ENCODE measurements around the gene RABGAP1L. TPM values are rescaled to one million over a fixed set of nuclear protein-coding genes. Genes with fewer than 3 reads are reported as not detected.
"Not testable (repeated sequence)": the region's sequence is repeated elsewhere in the genome, so short reads cannot be mapped to it uniquely, and the experiment has no call there.

RABGAP1L gene
- total RNA-seq, 2 donors from 2014 or later = 51.4 to 124 TPM

- no peaks in the 10 kb centered on the region for H3K36me3 ChIP-seq (replicated peaks in 1 of 2; ENCODE audit: insufficient read depth in 1 of 2, low read depth in 2 of 2)
- DNase-seq (no peak), ATAC-seq (no peak)
- intact Hi-C loops (cut with DNase I) = no loop called here
- TF ChIP-seq, protein P1, sequence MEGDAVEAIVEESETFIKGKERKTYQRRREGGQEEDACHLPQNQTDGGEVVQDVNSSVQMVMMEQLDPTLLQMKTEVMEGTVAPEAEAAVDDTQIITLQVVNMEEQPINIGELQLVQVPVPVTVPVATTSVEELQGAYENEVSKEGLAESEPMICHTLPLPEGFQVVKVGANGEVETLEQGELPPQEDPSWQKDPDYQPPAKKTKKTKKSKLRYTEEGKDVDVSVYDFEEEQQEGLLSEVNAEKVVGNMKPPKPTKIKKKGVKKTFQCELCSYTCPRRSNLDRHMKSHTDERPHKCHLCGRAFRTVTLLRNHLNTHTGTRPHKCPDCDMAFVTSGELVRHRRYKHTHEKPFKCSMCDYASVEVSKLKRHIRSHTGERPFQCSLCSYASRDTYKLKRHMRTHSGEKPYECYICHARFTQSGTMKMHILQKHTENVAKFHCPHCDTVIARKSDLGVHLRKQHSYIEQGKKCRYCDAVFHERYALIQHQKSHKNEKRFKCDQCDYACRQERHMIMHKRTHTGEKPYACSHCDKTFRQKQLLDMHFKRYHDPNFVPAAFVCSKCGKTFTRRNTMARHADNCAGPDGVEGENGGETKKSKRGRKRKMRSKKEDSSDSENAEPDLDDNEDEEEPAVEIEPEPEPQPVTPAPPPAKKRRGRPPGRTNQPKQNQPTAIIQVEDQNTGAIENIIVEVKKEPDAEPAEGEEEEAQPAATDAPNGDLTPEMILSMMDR (IDR thresholded peaks at IDR 0.05) = no peak
- no peak for TF ChIP-seq POLR2A (IDR thresholded peaks at IDR 0.05)
- H3K4me1 ChIP-seq = no peaks in the 10 kb centered on the region
- H3K27ac ChIP-seq = no peak overlapping the region
- 93 to 95% methylated on average over 1 of the region's 1 CpG for WGBS, 2 donors
- H3K9me3 ChIP-seq = no peaks in the 10 kb centered on the region
- H3K4me3 ChIP-seq = no peak overlapping the region
- H3K27me3 ChIP-seq = no peaks in the 10 kb centered on the region
Measured at GRCh38 chr1:174556392-174556791, 397.1 kb downstream of the RABGAP1L start.

GRCh38 chr1:174568551-174568950 is 409.2 kb downstream of the RABGAP1L start:
- TF ChIP-seq, protein P1 (IDR thresholded peaks at IDR 0.05) = no peak
- no peak for TF ChIP-seq POLR2A (IDR thresholded peaks at IDR 0.05)
- H3K36me3 ChIP-seq (replicated peaks in 1 of 2; ENCODE audit: insufficient read depth in 1 of 2, low read depth in 2 of 2) = no peaks in the 10 kb centered on the region

DNA sequence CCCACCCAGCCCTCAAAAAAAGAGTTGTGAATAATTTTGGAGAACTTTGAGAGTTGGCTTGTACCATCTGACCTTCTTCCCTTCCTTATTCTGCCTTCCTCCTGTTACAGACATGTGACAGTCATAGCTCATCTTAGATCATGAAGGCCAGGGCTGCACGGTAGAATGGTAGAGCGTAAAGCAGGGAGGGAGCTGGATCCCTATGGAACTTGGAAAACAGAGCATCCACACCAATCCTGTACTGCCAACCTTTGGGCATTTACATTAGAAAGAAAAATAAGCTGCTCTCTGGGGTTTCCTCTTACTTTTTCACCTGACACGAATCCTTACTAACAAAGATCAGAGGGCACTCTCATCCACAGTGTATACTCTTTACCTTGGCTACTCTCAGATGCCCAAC is 409.9 kb downstream of the RABGAP1L start:
- H3K27ac ChIP-seq = no peak overlapping the region
- no peaks in the 10 kb centered on the region for H3K9me3 ChIP-seq
- H3K36me3 ChIP-seq (replicated peaks in 1 of 2; ENCODE audit: insufficient read depth in 1 of 2, low read depth in 2 of 2) = no peaks in the 10 kb centered on the region
- H3K4me1 ChIP-seq = no peaks in the 10 kb centered on the region
- DNase-seq = no peak
- WGBS, 2 donors = 90 to 98% methylated on average over 3 of the region's 3 CpGs
- TF ChIP-seq, protein P1 (IDR thresholded peaks at IDR 0.05) = no peak
- TF ChIP-seq POLR2A (IDR thresholded peaks at IDR 0.05) = no peak
- no peak for ATAC-seq
- H3K27me3 ChIP-seq = no peaks in the 10 kb centered on the region
- no peak overlapping the region for H3K4me3 ChIP-seq
- intact Hi-C loops (cut with DNase I) = no loop called here

More at GRCh38 chr1:174568551-174568950, 409.2 kb downstream of the RABGAP1L start:
- H3K4me3 ChIP-seq = no peak overlapping the region
- no peak for ATAC-seq
- no peaks in the 10 kb centered on the region for H3K27me3 ChIP-seq
- H3K4me1 ChIP-seq = no peaks in the 10 kb centered on the region
- intact Hi-C loops (cut with DNase I) = no loop called here
- no peak overlapping the region for H3K27ac ChIP-seq
- H3K9me3 ChIP-seq = no peaks in the 10 kb centered on the region
- no peak for DNase-seq

DNA sequence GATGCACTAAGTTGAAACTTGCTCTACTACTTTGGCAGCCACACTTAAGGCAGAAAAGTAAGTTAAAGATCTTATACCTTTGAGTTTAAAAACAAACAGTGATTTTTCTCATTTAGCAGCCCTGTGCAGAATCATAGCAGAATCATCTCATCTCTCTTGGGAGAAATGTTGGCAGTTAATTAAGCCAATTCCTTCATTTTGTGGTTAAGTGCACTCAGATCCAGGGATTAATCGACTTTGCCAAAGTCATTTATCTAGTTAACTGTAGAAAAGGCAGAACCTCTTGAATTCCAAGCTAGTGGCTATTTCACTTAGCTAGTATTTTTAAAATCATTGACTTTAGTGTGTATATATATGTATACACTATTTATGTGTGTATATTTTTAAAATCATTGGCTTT is 413.5 kb downstream of the RABGAP1L start:
- Histone ChIP-seq H3K36me3 (replicated peaks in 1 of 2; ENCODE audit: insufficient read depth in 1 of 2, low read depth in 2 of 2) (no peaks in the 10 kb centered on the region), H3K27ac (no peak overlapping the region), H3K27me3 (no peaks in the 10 kb centered on the region), H3K9me3 (peaks cover 0 to 12% (median 2%) of the 10 kb centered on the region in 3 donors), H3K4me3 (no peak overlapping the region), H3K4me1 (no peaks in the 10 kb centered on the region)
- ATAC-seq (no peak), DNase-seq (no peak)
- intact Hi-C loops (cut with DNase I) = no loop called here
- 75 to 85% methylated on average over 1 of the region's 1 CpG for WGBS, 2 donors
- TF ChIP-seq POLR2A (IDR thresholded peaks at IDR 0.05) = no peak
- TF ChIP-seq, protein P1 (IDR thresholded peaks at IDR 0.05) = no peak

GRCh38 chr1:174576120-174576519 is 416.8 kb downstream of the RABGAP1L start:
- H3K27ac ChIP-seq; intact Hi-C loops (cut with DNase I); H3K4me3 ChIP-seq; H3K36me3 ChIP-seq (replicated peaks in 1 of 2; ENCODE audit: insufficient read depth in 1 of 2, low read depth in 2 of 2); ATAC-seq; DNase-seq; H3K4me1 ChIP-seq; H3K27me3 ChIP-seq: not testable (repeated sequence)
- H3K9me3 ChIP-seq = peaks cover 0 to 12% (median 2%) of the 10 kb centered on the region in 3 donors
- WGBS, 2 donors = 94 to 100% methylated on average over 6 of the region's 6 CpGs

Measured in body of pancreas (tissue), 4 donors.